ENCODE data around the gene AP2S1. TPM values are rescaled to one million over a fixed set of nuclear protein-coding genes. Genes with fewer than 3 reads are reported as not detected.

The AP2S1 gene
- total and polyA plus RNA-seq, 2 donors (not counting 3 experiments of a cell fraction or from before 2014, with no cell fraction given), result 313 to 376 TPM

GRCh38 chr19:46802152-46802551 is 48.5 kb downstream of the AP2S1 start:
- DNase-seq (ENCODE audit: low read depth, low spot score) (no peak), FAIRE-seq (no peak)
- Histone ChIP-seq H3K9me1 (replicated peaks; ENCODE audit: control insufficient read depth, extremely low read depth, insufficient read depth, low read length) (no peaks in the 10 kb centered on the region), H3K4me3 (replicated peaks in 1 of 3; ENCODE audit: insufficient read depth in 1 of 3, low read depth in 1 of 3, low read length in 3 of 3) (no peak overlapping the region), H4K20me1 (replicated peaks; ENCODE audit: control insufficient read depth, extremely low read depth, insufficient read depth, low read length) (no peaks in the 10 kb centered on the region), H3K4me1 (ENCODE audit: control insufficient read depth, extremely low read depth, insufficient read depth, low read length) (no peaks in the 10 kb centered on the region), H3K36me3 (ENCODE audit: control insufficient read depth in 2 of 2, extremely low read depth in 1 of 2, insufficient read depth in 2 of 2, low read length in 2 of 2) (no peaks in the 10 kb centered on the region), H3K27me3 (ENCODE audit: control insufficient read depth in 2 of 2, insufficient read depth in 2 of 2, low read length in 2 of 2) (no peaks in the 10 kb centered on the region), H3K79me2 (ENCODE audit: control insufficient read depth, insufficient read depth, low read length) (no peaks in the 10 kb centered on the region), H2AFZ (ENCODE audit: low read depth, low read length) (no peak overlapping the region), H3K9ac (replicated peaks; ENCODE audit: extremely low read depth, insufficient read depth, low read length) (no peak overlapping the region), H3K9me3 (replicated peaks; ENCODE audit: control insufficient read depth, insufficient read depth, low read length) (no peaks in the 10 kb centered on the region), H3K4me2 (ENCODE audit: insufficient read depth, low read length) (no peak overlapping the region), H3K27ac (ENCODE audit: insufficient read depth, low read depth, low read length) (no peak overlapping the region)
- ChIA-PET POLR2A (no interaction called here), CTCF (interaction anchor here (0.8 kb wide), 1 partner anchor 38 kb away, joined by 3 read pairs; no protein-coding TSS in a partner anchor)
- intact Hi-C loops (cut with micrococcal nuclease) (no loop called here), dilution Hi-C loops (cut with MboI; ENCODE audit: extremely low pct_ligation_motif_present, low sequenced_read_pairs) (no loop called here)
- BruUV-seq (replicated peaks), result no TSS peak
- no peak for TF ChIP-seq MAX (IDR thresholded peaks at IDR 0.05; ENCODE audit: insufficient read depth, insufficient read length)
- TF ChIP-seq POLR2A (IDR thresholded peaks at IDR 0.05; ENCODE audit: low read depth, low read length), result no peak
- TF ChIP-seq MYC (IDR thresholded peaks at IDR 0.05; ENCODE audit: low read depth, low read length), result no peak
- no peak for TF ChIP-seq POLR2AphosphoS5 (IDR thresholded peaks at IDR 0.05; ENCODE audit: insufficient read depth, low read depth, low read length)
- TF ChIP-seq JUN (IDR thresholded peaks at IDR 0.05; ENCODE audit: borderline replicate concordance, insufficient read depth, insufficient read length, low read depth), result no peak
- no peak for TF ChIP-seq EZH2 (IDR thresholded peaks at IDR 0.05; ENCODE audit: borderline replicate concordance, low read depth, low read length, severe bottlenecking)
- TF ChIP-seq GATA2 (IDR thresholded peaks at IDR 0.05; ENCODE audit: insufficient read depth, insufficient read length, low read depth, low read length), result no peak
- no peak for TF ChIP-seq FOS (IDR thresholded peaks at IDR 0.05; ENCODE audit: borderline replicate concordance, insufficient read depth, low read length)
- no peak for TF ChIP-seq CTCF (IDR thresholded peaks at IDR 0.05; ENCODE audit: extremely low read depth in 1 of 2, insufficient read depth in 1 of 2, low read depth in 1 of 2, low read length in 2 of 2)

All from endothelial cell of umbilical vein (primary cell).